ENCODE results near the gene RGL1. TPM values are rescaled to one million over a fixed set of nuclear protein-coding genes. Genes with fewer than 3 reads are reported as not detected.

Gene RGL1
- total and polyA plus RNA-seq, 2 experiments from 2014 or later: 17.9 to 30.7 TPM

- H4K20me1 ChIP-seq (ENCODE audit: insufficient read depth, poor library complexity, severe bottlenecking): no peaks in the 10 kb centered on the region
- H3K27me3 ChIP-seq: no peaks in the 10 kb centered on the region
- peak overlapping the region; percentile 20 for H3K27ac ChIP-seq
These were observed 81.9 kb downstream of the RGL1 start for GRCh38 chr1:183886853-183887252.

DNA sequence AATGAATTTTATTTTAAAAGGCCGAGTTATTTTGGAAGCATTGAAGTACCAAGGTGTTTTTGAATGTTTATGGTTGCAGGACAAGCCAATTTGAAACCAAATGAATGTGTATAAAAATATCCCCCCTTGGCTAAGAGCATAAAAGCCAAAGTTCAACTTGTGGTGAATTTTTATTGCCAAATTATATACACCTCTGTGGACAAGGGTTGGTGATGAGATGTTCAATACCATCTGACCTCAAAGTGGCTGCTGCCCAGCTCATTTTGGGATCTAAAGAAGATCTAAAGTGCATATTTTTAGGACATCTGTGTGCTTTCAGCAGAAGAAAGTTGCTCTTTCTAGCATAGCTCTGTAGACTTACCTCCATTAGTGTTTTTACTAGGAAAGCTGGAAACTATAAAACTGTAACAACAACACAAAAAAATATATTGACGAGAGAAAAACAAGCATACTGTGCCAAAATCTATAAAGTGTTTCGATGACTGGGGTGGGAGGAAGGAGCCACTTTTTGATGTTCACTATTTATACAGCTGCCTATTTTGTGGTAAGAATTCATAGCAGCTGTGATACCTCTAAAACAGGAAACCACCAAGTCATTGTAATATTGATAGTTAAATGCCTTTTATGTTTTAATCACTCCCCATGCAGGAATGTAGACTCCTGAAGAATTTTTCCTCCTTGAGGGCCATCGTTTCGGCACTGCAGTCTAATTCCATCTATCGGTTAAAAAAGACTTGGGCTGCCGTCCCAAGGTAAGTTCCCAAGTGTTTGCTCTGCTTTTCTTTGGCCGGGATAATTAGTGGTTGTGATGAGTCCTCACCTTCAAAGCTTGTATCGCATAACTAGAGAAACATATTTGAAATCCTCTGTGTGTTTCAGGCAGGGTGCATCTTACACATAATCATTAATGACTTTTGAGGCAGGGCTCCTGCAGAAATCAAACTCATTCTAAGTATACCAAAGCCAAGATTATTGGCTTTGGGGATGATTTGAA is 83.2 kb downstream of the RGL1 start:
- WGBS (ENCODE audit: low lambda C conversion rate, missing lambda C conversion rate): 70% methylated on average over 9 of the region's 9 CpGs
- H3K4me1 ChIP-seq (ENCODE audit: insufficient read depth): peaks cover 37% of the 10 kb centered on the region
- H3K27ac ChIP-seq: peak overlapping the region; percentile 20
- H3K9me3 ChIP-seq (ENCODE audit: low read depth): no peaks in the 10 kb centered on the region
- H3K4me3 ChIP-seq: no peak overlapping the region
- peak overlapping the region; percentile 7 for H3K4me2 ChIP-seq
- no peaks in the 10 kb centered on the region for H3K9me2 ChIP-seq (replicated peaks; ENCODE audit: insufficient read depth)
- TF ChIP-seq EZH2 (IDR thresholded peaks at IDR 0.05; ENCODE audit: borderline replicate concordance) (no peak), CTCF (IDR thresholded peaks at IDR 0.05; ENCODE audit: poor library complexity) (no peak)
- no peaks in the 10 kb centered on the region for H3K36me3 ChIP-seq (replicated peaks; ENCODE audit: insufficient read depth, low read depth)
- no peaks in the 10 kb centered on the region for H4K20me1 ChIP-seq (ENCODE audit: insufficient read depth, poor library complexity, severe bottlenecking)
- no peaks in the 10 kb centered on the region for H3K27me3 ChIP-seq
- no peaks in the 10 kb centered on the region for H3K79me2 ChIP-seq
- no peak overlapping the region for H2AFZ ChIP-seq
- DNase-seq (ENCODE audit: low spot score): no peak

More at GRCh38 chr1:183886853-183887252, 81.9 kb downstream of the RGL1 start:
- Histone ChIP-seq H3K4me1 (ENCODE audit: insufficient read depth) (peaks cover 40% of the 10 kb centered on the region), H3K9me2 (replicated peaks; ENCODE audit: insufficient read depth) (no peaks in the 10 kb centered on the region), H3K79me2 (no peaks in the 10 kb centered on the region), H3K4me2 (no peak overlapping the region), H2AFZ (no peak overlapping the region), H3K36me3 (replicated peaks; ENCODE audit: insufficient read depth, low read depth) (no peaks in the 10 kb centered on the region), H3K9me3 (ENCODE audit: low read depth) (no peaks in the 10 kb centered on the region), H3K4me3 (no peak overlapping the region)
- no peak for DNase-seq (ENCODE audit: low spot score)
- no peak for TF ChIP-seq EZH2phosphoT487 (IDR thresholded peaks at IDR 0.05; ENCODE audit: low read depth, severe bottlenecking, unreplicated experiment)
- no peak for TF ChIP-seq EZH2 (IDR thresholded peaks at IDR 0.05; ENCODE audit: borderline replicate concordance)
- no peak for TF ChIP-seq CTCF (IDR thresholded peaks at IDR 0.05; ENCODE audit: poor library complexity)

- no peaks in the 10 kb centered on the region for H3K27me3 ChIP-seq
- no peak for TF ChIP-seq EZH2 (IDR thresholded peaks at IDR 0.05; ENCODE audit: borderline replicate concordance)
- no peak for TF ChIP-seq EZH2phosphoT487 (IDR thresholded peaks at IDR 0.05; ENCODE audit: low read depth, severe bottlenecking, unreplicated experiment)
- no peak for TF ChIP-seq CTCF (IDR thresholded peaks at IDR 0.05; ENCODE audit: poor library complexity)
- no peak overlapping the region for H3K4me3 ChIP-seq
- peaks cover 37% of the 10 kb centered on the region for H3K4me1 ChIP-seq (ENCODE audit: insufficient read depth)
- no peak overlapping the region for H3K27ac ChIP-seq
- no peak overlapping the region for H2AFZ ChIP-seq
- H3K9me2 ChIP-seq (replicated peaks; ENCODE audit: insufficient read depth): no peaks in the 10 kb centered on the region
- H3K9me3 ChIP-seq (ENCODE audit: low read depth): no peaks in the 10 kb centered on the region
- no peak for DNase-seq (ENCODE audit: low spot score)
- H3K79me2 ChIP-seq: no peaks in the 10 kb centered on the region
- H4K20me1 ChIP-seq (ENCODE audit: insufficient read depth, poor library complexity, severe bottlenecking): no peaks in the 10 kb centered on the region
- 94% methylated on average over 2 of the region's 2 CpGs for WGBS (ENCODE audit: low lambda C conversion rate, missing lambda C conversion rate)
- no peaks in the 10 kb centered on the region for H3K36me3 ChIP-seq (replicated peaks; ENCODE audit: insufficient read depth, low read depth)
- H3K4me2 ChIP-seq: no peak overlapping the region
These were observed 84.2 kb downstream of the RGL1 start for GRCh38 chr1:183889095-183889494.
